ENCODE measurements around the gene OR52K1.
"Not testable (repeated sequence)": the region's sequence is repeated elsewhere in the genome, so short reads cannot be mapped to it uniquely, and the experiment has no call there.

The OR52K1 gene

GRCh38 chr11:4482445-4482844 is at the start of gene OR52K1:
Gene OR52K1 (plus strand): TSS chr11:4482646. CDS start chr11:4488901, 6,255 bp downstream.
- DNase-seq = no peak

DNA sequence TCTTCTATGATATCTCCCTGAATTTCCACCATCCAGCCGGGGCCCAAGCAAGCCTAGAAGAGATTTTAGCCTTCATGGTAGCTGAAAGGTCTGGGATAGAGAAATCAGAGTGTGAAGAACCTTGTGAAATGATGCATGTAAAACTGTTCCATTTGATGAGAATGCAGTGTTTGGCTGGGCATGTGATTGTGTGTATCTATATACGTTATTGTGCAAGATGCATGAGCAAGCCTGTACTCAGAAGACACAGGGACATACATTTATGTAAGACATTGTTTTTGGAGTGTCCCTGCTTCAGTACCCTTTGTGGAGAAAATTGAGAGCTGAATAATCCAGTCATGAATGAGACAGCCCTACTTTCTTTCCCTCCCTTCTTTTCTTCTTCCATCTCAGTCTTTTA is 48.6 kb upstream of the OR52K1 start:
- no peak for DNase-seq

DNA sequence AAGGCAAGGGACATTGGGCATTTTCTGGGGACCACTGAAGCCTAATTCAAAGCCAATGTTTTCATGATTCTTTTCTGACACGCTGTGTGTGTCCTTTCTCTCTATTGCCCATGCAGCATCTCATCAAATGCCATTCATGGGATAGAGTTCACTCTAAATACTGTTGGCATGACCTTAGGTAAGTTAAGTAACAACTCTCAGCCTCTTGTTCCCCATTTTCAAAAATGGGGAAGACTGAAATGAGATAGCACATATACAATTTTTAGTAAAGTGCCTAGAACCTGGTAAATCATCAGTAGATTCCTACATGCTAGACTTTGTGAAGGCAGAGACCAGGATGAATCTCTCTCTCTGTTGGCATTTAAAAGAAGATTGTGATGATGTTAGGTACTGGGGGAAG is 46.0 kb upstream of the OR52K1 start:
- no peak for DNase-seq

DNA sequence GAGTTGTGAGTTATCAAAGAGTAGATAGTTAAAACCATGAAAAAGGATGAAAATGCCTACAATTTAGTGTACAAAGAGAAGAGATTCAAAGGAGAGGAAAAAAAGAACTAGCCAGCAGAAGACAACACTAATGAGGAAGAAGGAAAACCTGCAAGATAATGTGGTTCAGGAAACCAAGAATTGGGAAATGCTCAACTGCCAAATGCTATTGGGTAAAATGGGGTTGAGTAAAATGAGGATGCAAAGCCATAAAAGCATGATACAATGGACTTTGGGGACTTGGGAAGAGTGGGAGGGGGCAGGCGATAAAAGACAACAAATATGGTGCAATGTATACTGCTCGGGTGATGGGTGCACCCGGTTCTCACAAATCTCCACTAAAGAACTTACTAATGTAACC is 40.9 kb upstream of the OR52K1 start:
- no peak for DNase-seq

DNA sequence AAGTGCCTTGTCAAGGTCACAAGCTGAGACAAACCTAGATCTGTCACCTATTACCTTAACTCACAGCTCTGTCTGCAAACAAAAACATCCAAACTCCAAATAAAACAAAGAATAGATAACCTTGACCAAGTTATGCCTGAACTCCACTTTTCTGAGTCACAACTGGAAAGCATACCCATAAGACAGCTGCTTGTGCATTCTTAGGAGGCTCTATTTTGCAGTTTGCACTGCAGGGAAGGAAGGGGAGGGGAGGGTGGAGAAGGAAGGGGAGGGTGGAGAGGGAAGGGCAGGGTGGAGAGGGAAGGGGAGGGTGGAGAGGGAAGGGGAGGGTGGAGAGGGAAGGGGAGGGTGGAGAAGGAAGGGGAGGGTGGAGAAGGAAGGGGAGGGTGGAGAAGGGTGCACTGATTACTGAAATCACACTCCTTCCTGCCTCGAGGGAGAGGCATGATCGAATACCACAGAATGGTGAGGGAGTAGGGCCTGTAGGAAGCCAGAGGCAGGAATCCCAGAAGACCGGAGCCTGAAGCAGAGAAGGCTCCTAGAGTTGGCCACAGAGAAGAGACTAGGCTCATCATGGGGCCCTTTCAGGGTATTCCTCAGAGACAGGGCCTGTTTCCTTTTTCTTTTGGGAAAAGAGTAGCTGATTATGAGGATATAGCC is 39.1 kb upstream of the OR52K1 start:
- no peak for DNase-seq

DNA sequence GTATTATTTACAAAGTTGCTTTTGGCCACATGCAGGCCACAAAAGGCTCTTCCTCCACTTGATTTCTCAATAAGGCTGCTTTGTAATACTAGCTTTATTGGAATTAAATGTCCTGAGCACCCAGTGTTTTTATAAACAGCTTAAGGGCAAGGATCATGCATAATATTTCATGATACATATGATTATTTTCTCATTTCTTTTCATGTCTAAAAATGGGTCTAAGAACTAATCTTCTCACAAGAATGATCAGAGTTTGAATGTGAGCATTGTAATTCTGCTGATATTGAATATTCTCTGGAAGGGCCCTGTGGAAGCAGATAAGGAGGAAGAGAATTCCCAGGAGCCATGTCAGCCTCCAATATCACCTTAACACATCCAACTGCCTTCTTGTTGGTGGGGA is 33.5 kb upstream of the OR52K1 start, which contains the start of gene OR52K2:
Gene OR52K2, plus strand, starts transcription at position 301 of the 400 bp plus-strand sequence. Its CDS starts 45 bp downstream, at position 346.
- no peak for DNase-seq

- DNase-seq = no peak
These were observed 29.3 kb upstream of the OR52K1 start for GRCh38 chr11:4453118-4453517.

DNA sequence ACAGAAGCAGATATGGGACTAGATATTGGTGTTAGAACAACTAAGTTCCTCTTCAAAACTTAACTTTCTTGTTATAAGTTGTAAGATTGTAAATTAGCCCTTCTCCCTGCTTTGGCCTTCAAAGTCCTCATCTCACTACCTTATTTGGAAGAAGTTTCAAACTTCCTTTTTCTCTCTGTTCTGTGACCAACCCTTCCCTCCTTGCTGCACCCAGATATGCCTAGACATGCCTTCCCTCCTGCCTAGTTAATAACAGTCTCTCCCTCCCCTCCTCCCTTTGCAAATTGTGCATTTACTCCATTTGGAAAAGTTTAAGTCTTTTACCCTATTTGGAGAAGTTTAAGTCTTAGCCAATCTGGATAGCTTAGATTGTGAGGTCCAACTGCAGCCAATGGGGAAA is 28.4 kb upstream of the OR52K1 start:
- DNase-seq = no peak

GRCh38 chr11:4455419-4455818 is 27.0 kb upstream of the OR52K1 start:
- no peak for DNase-seq

- DNase-seq = no peak
These were observed 22.9 kb upstream of the OR52K1 start for GRCh38 chr11:4459500-4459899.

- DNase-seq = no peak
These were observed 22.3 kb upstream of the OR52K1 start for GRCh38 chr11:4460151-4460550.

- no peak for DNase-seq
These were observed 18.0 kb upstream of the OR52K1 start for GRCh38 chr11:4464216-4465159.

GRCh38 chr11:4465407-4465806 is 17.0 kb upstream of the OR52K1 start:
- no peak for DNase-seq

DNA sequence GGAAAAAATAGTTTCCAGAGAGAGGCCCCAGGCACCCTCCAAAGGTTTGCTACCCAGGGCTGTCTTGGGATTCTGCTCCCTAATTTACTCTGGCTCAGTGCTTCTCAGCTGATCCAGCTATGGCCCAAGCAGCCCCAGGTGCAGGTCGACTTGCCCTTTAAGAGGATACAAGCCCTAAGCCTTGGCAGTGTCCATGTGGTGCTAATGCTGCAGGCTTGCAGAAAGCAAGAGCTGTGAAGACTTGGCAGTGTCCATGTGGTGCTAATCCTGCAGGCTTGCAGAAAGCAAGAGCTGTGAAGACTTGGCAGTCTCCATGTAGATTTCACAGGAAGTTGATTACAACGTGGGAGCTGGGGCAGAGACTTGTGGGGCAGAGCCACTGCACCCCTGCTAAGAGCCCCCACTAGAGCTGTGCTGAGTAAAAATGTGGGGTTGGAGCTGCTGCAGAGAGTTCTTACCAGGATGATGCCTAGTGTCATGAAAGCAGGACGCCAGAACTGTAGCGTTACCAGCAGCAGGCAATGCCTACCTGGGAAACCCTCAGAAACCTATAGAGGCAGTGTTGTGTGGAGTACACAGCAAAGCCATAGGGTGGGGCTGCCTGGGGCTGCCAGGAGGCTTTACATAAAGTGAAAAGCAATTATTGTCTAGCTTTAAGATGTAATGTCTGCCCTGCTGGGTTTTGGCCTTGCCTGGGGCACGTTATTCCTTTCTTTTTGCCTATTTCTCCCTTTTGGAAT is 16.1 kb upstream of the OR52K1 start:
- DNase-seq = no peak

DNA sequence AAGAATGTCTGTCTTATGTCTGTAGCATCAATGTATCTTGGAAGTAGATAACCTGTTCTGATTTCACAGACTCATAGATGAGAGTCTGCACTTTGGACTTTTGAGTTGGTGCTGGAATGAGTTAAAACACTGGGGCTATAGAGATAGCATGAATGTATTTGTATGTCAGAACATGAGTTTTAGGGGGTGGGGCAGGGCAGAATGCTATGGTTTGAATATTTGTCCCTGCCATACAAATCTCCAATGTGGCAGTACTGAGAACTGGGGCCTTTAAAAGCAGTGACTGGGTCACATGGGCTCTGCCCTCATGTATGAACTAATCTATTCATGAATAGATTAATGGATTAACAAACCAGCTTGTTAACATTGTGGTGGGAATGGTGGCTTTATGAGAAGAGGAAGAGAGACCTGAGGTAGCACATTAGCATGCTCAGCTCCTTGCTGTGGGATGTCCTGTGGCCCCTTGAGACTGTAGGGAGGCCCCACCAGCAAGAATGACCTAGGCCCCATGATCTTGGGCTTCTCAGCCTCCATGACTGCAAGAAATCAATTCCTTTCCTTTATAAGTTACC is 15.5 kb upstream of the OR52K1 start:
- no peak for DNase-seq

DNA sequence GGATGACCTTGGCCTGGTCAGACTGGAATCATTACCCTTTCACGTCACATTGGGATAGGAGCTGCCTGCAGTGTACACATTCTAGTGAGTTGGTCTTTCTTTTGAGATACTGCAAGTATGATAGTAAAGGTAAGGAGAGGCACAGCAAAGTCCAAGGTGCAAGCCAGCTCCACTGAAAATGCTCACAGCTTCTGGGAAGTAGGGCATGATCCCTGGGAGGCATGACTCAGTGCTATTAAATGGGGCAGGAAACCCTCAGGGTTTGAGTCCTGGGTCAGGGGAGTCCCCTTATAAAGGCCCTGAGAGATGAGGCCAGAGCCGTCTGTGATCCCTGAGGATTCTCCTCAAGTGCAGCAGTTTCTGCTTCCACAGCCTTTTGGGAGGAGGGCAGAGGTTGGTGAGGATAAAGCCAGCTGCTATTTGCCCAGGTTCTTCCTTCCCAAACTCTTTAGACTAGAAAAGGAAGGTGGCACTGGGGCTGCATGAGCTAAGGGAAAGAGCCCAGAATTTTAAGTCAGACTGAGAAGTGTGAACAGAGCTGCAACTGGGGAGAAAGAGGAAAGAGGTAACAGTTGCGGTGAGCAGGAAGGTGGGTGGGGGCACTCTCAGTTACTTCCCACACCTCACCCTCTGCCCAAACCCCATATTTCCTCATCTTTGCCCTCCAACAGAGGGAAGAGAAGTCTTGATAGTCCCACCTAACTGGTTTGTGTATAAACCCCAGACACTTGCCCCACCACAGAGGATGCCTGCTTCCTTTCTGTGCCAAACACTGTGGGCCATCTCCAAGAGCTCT is 14.4 kb upstream of the OR52K1 start:
- DNase-seq = no peak

GRCh38 chr11:4479644-4480043 is 2.8 kb upstream of the OR52K1 start:
- DNase-seq = no peak

- DNase-seq = peak; percentile 47
These were observed 1.7 kb upstream of the OR52K1 start for GRCh38 chr11:4480577-4481239.

- DNase-seq = no peak
These were observed 1.2 kb upstream of the OR52K1 start for GRCh38 chr11:4481240-4481582.

DNA sequence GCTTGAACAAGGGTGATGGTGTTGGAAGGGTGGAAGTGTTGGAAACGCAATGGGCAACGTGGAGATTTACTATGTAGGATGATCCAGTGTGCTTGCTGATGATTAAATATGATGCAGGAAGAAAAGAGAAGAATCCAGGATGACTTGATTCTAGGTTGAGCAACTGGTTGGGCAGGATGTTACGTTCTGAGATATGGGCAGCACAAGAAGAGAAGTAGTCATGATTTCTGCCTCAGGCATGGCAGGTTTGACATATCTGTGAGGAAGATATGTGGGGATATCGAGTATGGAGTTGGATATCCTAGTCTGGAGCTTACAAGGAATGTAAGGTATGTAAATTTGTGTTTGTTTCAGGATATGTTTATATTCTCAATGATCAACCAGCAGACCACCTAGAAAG is 1.9 kb downstream of the OR52K1 start:
- DNase-seq = no peak

GRCh38 chr11:4491405-4491804 is 9.0 kb downstream of the OR52K1 start:
- DNase-seq = not testable (repeated sequence)

Measured in activated CD4-positive, alpha-beta T cell treated with anti-CD3 and anti-CD28 coated beads, Interleukin-2, amount 50 U/mL, for 16 hours (primary cell).